Measurements from ENCODE around the gene LARGE2.

LARGE2 gene

DNA sequence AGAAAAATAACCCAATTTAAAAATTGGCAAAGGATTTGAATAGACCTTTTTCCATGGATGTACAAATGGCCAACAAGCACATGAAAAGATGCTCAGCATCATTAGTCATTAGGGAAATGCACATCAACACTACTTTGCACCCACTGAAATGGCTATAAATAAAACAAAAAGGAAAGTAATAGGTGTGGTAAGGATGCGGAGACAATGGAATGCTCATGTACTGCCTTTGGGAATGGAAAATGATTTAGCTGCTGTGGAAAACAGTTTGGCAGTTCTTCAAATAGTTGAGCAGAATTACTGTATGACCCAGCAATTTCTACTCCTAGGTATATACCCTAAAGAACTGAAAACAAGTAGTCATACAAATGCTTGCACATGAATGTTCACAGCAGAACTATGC, 37.4 kb downstream of the LARGE2 start:
- FAIRE-seq: no peak
- no peak for DNase-seq (ENCODE audit: low spot score)

DNA sequence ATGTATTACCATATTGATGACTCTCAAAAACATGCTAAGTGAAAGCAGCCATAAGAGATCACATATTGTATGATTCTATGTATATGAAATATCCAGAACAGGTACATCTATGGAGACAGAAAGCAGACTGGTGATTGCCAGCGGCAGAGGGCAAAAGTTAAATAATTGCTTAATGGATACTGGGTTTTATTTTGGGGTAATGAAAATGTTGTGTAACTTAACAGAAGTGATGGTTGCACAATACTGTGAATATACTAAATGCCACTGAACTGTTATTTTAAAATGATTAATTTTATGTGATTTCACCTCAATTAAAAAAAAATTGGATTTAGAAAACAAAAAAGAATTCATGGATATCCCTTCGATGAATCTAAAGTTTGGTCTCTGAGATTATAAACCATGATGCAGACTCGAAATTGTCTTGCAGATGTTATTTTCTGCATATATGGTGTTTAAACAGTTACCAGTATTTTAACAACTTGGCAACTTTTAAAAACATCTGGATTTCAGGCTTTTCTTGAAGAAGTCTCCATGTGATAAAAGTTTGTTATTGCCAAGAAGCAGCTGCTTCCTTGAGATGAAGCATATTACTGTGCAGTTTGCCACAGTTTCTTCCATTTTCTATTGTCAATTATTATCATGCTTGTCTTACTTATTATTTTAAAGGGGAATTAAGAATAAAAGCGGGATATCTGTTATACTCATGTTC, 38.1 kb downstream of the LARGE2 start:
- DNase-seq (ENCODE audit: low spot score): no peak
- FAIRE-seq: no peak

- FAIRE-seq (no peak), DNase-seq (ENCODE audit: low spot score) (no peak)
These were observed 39.3 kb downstream of the LARGE2 start for GRCh38 chr11:45961751-45962240.

DNA sequence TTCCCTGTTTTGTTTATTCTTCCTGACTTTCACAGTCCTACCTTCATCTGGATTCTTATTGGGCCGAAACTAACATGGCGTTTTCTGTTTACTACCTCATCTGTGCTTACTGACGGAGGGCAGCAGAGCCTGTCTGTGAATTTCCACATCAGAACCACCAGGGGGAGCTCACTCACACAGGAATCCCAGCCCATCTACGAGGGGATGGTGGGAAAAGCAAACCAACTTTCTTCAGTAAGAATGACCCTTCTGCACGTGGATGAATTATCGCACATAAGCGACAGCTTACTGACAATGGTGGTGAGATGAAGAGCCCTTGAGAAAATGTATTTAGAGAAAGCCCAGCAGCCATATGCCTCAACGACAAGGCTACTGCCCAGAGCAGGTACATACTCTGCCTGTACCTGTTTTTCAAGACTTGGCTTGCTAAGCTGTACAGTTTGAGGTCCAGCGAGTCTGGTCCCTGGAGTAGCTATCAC, 42.5 kb downstream of the LARGE2 start:
- peak; percentile 80 for DNase-seq (ENCODE audit: low spot score)
- no peak for FAIRE-seq

DNA sequence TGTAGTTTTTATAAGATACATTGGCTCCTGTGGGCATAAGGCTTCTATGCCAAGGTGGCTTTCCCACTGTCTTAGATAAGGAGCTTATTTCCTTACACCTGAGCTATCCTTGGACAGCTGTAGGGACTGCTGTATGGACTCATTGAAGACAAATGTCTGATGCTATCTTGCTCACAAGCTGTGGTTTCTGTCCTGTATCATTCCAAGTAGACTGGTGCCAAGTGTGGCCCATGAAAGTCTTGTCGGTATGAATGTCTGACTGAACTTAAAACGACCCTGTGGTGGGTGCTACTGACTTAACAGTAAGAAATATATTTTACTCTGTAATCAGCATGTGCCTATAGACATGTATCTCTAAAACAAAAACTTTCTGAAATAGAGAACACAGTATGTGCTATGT, 45.0 kb downstream of the LARGE2 start:
- DNase-seq (ENCODE audit: low spot score): no peak
- no peak for FAIRE-seq

DNA sequence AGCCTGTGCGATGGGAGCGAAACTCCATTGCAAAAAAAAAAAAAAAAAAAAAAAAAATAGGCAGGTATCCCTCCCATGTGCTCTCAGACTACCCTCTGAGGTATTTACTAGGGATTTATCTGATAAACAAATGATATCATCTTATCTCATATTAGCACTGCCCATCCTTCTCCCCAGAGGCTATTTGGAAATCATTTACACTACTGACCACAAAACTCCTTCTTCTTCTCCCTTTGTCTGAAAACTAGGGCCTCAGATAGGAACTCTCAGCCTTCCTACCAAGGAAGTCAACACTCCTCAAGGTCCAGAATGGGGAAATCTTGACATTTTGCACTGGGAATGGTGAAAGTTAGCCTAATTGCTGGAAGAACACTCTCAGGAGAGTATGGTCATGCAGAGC, 46.4 kb downstream of the LARGE2 start:
- FAIRE-seq (no peak), DNase-seq (ENCODE audit: low spot score) (no peak)

DNA sequence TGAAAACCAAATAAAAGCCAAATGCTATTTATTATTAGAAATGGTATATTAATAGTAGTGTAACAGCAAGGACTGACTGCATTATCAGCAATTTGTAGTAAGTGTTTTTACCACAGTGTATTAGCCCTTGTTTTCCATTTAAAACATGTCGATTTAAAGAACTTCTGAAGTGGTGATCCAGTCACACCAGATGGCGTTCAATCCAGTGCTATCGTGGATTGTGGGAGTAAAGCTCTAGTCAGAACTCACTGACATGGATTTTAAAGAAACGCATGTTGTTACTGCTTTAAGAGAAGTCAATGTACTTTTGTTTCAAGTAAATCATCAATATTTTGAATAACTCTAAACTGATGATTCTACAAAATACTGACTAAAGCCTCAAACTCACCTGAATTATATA, 51.1 kb downstream of the LARGE2 start:
- FAIRE-seq: no peak
- DNase-seq (ENCODE audit: low spot score): no peak

DNA sequence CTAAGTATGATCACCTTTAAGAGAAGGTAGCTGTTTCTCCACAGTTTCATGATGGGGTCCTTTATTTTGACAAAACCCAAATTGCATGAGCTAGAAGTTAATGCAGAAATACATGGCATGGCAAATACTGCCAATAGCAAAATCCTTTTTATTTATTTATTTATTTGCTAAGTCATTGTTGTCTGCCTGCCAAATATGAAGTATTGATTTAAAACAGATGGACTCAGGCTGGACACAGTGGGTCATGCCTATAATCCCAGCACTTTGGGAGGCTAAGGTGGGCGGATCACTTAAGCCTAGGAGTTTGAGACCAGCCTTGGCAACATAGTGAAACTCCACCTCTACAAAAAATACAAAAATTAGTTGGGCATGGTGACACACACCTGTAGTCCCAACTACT, 52.4 kb downstream of the LARGE2 start:
- DNase-seq (ENCODE audit: low spot score) (no peak), FAIRE-seq (no peak)
